Prostate gland (tissue), 2 donors: Measurements from ENCODE around the gene WWTR1.

ENCODE experiments used
- POLR2A ChIP-seq: fragments of 450-650 bp; IDR thresholded peaks from one replicate; pipeline ENCODE4 v1.6.1; 2016; ENCODE audit warnings: antibody characterized with exemption, mild to moderate bottlenecking
- POLR2AphosphoS5 ChIP-seq: sonication (generic); formaldehyde crosslinking; IDR thresholded peaks from one replicate; pipeline ENCODE4 v1.6.1; 2017; ENCODE audit warnings: antibody characterized with exemption
- TF ChIP-seq, protein P1 (sequence below), 4 experiments: fragments of 200-600 bp in 2 of 4; fragments of 450-650 bp in 2 of 4; sonication (generic) in 2 of 4; IDR thresholded peaks; 1 replicate in 3 of 4; 2 replicates in 1 of 4; pipeline ENCODE4 v1.5.1; 2016 to 2019; ENCODE audit warnings: antibody characterized with exemption in 4 of 4, mild to moderate bottlenecking in 2 of 4, moderate library complexity in 2 of 4

GRCh38 chr3:149619136-149619535 is 38.7 kb downstream of the WWTR1 start:
- TF ChIP-seq, protein P1, sequence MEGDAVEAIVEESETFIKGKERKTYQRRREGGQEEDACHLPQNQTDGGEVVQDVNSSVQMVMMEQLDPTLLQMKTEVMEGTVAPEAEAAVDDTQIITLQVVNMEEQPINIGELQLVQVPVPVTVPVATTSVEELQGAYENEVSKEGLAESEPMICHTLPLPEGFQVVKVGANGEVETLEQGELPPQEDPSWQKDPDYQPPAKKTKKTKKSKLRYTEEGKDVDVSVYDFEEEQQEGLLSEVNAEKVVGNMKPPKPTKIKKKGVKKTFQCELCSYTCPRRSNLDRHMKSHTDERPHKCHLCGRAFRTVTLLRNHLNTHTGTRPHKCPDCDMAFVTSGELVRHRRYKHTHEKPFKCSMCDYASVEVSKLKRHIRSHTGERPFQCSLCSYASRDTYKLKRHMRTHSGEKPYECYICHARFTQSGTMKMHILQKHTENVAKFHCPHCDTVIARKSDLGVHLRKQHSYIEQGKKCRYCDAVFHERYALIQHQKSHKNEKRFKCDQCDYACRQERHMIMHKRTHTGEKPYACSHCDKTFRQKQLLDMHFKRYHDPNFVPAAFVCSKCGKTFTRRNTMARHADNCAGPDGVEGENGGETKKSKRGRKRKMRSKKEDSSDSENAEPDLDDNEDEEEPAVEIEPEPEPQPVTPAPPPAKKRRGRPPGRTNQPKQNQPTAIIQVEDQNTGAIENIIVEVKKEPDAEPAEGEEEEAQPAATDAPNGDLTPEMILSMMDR (IDR thresholded peaks at IDR 0.05) = no peak
- no peak for TF ChIP-seq POLR2A
- no peak for TF ChIP-seq POLR2AphosphoS5
